Tibial nerve (tissue), 4 donors: ENCODE results near the gene MACF1.

ENCODE experiments used
- CTCF ChIP-seq, 5 experiments: fragments of 200-600 bp in 3 of 5; fragments of 450-650 bp in 2 of 5; sonication (generic) in 3 of 5; IDR thresholded peaks; one replicate each; pipeline ENCODE4 v1.5.1; 2016 to 2019; ENCODE audit warnings: antibody characterized with exemption in 5 of 5, mild to moderate bottlenecking in 3 of 5, moderate library complexity in 2 of 5
- EP300 ChIP-seq, 2 donors: sonication (generic); formaldehyde crosslinking; IDR thresholded peaks; one replicate each; pipeline ENCODE4 v1.6.1; 2017; ENCODE audit warnings: antibody characterized with exemption in 2 of 2, mild to moderate bottlenecking in 1 of 2

DNA sequence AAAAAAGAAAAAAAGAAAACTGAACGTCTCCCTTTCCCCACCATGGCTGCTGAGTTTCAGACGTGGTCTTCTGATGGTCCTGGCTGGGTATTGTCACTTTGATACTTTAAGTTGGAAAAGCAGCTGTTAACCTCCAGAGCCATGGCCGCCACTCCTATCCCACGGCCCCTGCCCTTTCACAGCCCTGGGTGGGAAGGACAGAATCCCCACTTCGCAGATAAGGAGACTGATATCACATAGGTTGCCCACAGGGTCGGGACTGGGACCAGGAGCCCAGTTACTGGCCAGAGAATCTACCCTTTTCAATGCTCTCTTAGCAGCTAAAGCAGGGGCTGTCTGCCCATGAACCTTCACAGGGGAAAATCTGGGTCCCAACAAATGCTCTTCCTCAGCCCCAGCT, 303.8 kb downstream of the MACF1 start:
- TF ChIP-seq CTCF (IDR thresholded peaks at IDR 0.05) (no peak), EP300 (IDR thresholded peaks at IDR 0.05) (no peak)
